ENCODE measurements around the gene ORAI1. TPM values are rescaled to one million over a fixed set of nuclear protein-coding genes. Genes with fewer than 3 reads are reported as not detected.

ORAI1 gene
- total RNA-seq, 1 donor from 2014 or later, result 18.9 TPM

- H3K27me3 Mint-ChIP-seq, result no peaks in the 10 kb centered on the region
- H3K27ac Mint-ChIP-seq, result peak overlapping the region; percentile 91
- DNase-seq (ENCODE audit: low spot score, unreplicated experiment), result no peak
- TF ChIP-seq CTCF (IDR thresholded peaks at IDR 0.05; ENCODE audit: unreplicated experiment), result no peak
- no peaks in the 10 kb centered on the region for H3K36me3 Mint-ChIP-seq (ENCODE audit: insufficient read depth)
- H3K9me3 Mint-ChIP-seq (ENCODE audit: low read depth), result no peaks in the 10 kb centered on the region
- peak overlapping the region; percentile 40 for H3K4me3 Mint-ChIP-seq (ENCODE audit: low read depth)
- peaks cover 22% of the 10 kb centered on the region for H3K4me1 Mint-ChIP-seq (ENCODE audit: low read depth)
Measured at GRCh38 chr12:121620333-121620891, 5.9 kb upstream of the ORAI1 start.

- Mint-ChIP-seq H3K4me1 (ENCODE audit: low read depth) (peaks cover 30% of the 10 kb centered on the region), H3K27me3 (no peaks in the 10 kb centered on the region), H3K4me3 (ENCODE audit: low read depth) (peak overlapping the region; percentile 83), H3K9me3 (ENCODE audit: low read depth) (no peaks in the 10 kb centered on the region), H3K36me3 (ENCODE audit: insufficient read depth) (peaks cover 7% of the 10 kb centered on the region), H3K27ac (peak overlapping the region; percentile 90)
- TF ChIP-seq CTCF (IDR thresholded peaks at IDR 0.05; ENCODE audit: unreplicated experiment), result no peak
- peak; percentile 47 for DNase-seq (ENCODE audit: low spot score, unreplicated experiment)
Measured at GRCh38 chr12:121626853-121627640, 717 bp downstream of the ORAI1 start.

- Mint-ChIP-seq H3K36me3 (ENCODE audit: insufficient read depth) (peaks cover 7% of the 10 kb centered on the region), H3K27ac (peak overlapping the region; percentile 90), H3K27me3 (no peaks in the 10 kb centered on the region), H3K4me1 (ENCODE audit: low read depth) (peaks cover 40% of the 10 kb centered on the region), H3K9me3 (ENCODE audit: low read depth) (no peaks in the 10 kb centered on the region), H3K4me3 (ENCODE audit: low read depth) (peak overlapping the region; percentile 83)
- TF ChIP-seq CTCF (IDR thresholded peaks at IDR 0.05; ENCODE audit: unreplicated experiment), result no peak
- DNase-seq (ENCODE audit: low spot score, unreplicated experiment), result no peak
Measured at GRCh38 chr12:121628037-121628436, 1.7 kb downstream of the ORAI1 start.

GRCh38 chr12:121628536-121628935 lies 2.2 kb downstream of the ORAI1 start:
- H3K9me3 Mint-ChIP-seq (ENCODE audit: low read depth), result no peaks in the 10 kb centered on the region
- H3K27ac Mint-ChIP-seq, result no peak overlapping the region
- peak overlapping the region; percentile 83 for H3K4me3 Mint-ChIP-seq (ENCODE audit: low read depth)
- H3K27me3 Mint-ChIP-seq, result no peaks in the 10 kb centered on the region
- DNase-seq (ENCODE audit: low spot score, unreplicated experiment), result no peak
- H3K4me1 Mint-ChIP-seq (ENCODE audit: low read depth), result peaks cover 44% of the 10 kb centered on the region
- H3K36me3 Mint-ChIP-seq (ENCODE audit: insufficient read depth), result peaks cover 7% of the 10 kb centered on the region
- no peak for TF ChIP-seq CTCF (IDR thresholded peaks at IDR 0.05; ENCODE audit: unreplicated experiment)

- DNase-seq (ENCODE audit: low spot score, unreplicated experiment), result no peak
- Mint-ChIP-seq H3K9me3 (ENCODE audit: low read depth) (no peaks in the 10 kb centered on the region), H3K27me3 (no peaks in the 10 kb centered on the region), H3K27ac (no peak overlapping the region), H3K4me3 (ENCODE audit: low read depth) (peak overlapping the region; percentile 8), H3K36me3 (ENCODE audit: insufficient read depth) (peaks cover 9% of the 10 kb centered on the region), H3K4me1 (ENCODE audit: low read depth) (peaks cover 39% of the 10 kb centered on the region)
- no peak for TF ChIP-seq CTCF (IDR thresholded peaks at IDR 0.05; ENCODE audit: unreplicated experiment)
Measured at GRCh38 chr12:121630791-121631355, 4.5 kb downstream of the ORAI1 start.

Measured in progenitor cell of endocrine pancreas (in vitro differentiated cells).